HG03103 (cell line): ENCODE measurements around the gene RALGAPA1.
"Not testable (repeated sequence)": the region's sequence is repeated elsewhere in the genome, so short reads cannot be mapped to it uniquely, and the experiment has no call there.

Experiments used
- ATAC-seq: cut with Tn5 transposase; IDR thresholded peaks from one replicate; pipeline ENCODE4 v1.9.1; 2021; ENCODE audit warnings: low read depth; ENCODE audit not compliant: unreplicated experiment

Gene RALGAPA1

DNA sequence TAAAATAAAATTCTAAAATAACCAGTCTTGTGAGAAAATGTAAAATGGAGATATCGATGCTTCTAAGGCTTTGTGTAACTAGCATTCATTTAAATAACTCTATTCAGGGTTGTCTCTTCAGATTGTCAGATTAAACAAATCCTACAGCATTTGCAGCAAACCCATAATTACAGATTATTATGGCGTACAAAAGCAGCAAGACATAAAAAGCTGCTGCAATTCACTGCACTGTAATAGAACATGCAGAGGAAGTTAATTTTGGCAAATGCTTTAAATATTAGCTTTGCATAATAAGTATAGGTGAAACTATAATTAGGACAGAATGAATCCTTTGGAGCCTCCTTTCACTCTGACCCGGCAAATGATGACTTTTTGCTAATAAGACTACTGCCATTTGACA lies 176.8 kb downstream of the RALGAPA1 start:
- no peak for ATAC-seq

- ATAC-seq = no peak
These were observed 177.9 kb downstream of the RALGAPA1 start for GRCh38 chr14:35631071-35631805.

DNA sequence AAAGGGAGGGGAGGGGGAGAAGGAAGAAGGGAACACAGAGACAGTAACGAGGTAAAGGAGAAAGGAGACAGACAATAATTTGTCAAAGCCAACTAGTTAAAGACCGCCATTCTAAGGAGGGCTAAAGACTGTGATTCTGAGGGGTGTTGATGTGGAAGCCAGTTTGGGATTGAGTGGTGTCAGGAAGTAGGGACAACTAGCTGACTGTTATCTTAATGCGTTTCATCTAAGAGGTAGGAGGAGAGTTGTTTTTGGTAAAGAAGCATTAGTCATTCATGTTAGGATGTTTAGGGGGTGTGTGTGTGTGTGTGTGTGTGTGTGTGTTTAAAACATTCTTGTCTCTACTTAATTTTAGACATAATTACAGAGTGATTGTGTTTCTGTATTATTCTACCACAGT lies 180.1 kb downstream of the RALGAPA1 start:
- no peak for ATAC-seq

DNA sequence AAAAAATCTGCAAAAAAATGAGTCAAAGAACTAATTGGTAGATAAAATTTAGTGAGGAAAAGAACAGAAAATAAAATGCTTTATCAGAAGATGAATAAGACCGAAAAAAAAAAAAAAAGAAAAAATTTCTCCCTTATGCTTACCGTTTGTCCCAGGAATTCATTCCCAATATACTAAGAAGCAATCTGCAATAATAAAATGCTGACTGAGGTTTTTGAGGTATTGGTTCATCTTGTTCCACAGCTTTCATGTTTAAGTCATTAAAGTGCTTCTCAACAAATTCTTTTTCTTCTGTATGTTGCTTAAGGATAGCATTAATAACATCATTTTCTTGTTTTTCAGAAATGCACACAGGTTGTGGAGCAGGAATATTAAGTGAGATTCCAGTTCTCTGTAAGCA lies 182.1 kb downstream of the RALGAPA1 start:
- not testable (repeated sequence) for ATAC-seq

DNA sequence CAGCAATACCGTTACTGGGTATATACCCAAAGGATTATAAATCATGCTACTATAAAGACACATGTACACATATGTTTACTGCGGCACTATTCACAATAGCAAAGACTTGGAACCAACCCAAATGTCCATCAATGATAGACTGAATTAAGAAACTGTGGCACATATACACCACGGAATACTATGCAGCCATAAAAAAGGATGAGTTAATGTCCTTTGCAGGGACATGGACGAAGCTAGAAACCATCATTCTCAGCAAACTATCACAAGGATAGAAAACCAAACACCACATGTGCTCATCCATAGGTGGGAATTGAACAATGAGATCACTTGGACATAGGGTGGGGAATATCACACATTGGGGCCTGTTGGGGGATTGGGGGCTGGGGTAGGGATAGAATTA lies 187.1 kb downstream of the RALGAPA1 start:
- not testable (repeated sequence) for ATAC-seq

- ATAC-seq = not testable (repeated sequence)
These were observed 189.1 kb downstream of the RALGAPA1 start for GRCh38 chr14:35619998-35620397.

DNA sequence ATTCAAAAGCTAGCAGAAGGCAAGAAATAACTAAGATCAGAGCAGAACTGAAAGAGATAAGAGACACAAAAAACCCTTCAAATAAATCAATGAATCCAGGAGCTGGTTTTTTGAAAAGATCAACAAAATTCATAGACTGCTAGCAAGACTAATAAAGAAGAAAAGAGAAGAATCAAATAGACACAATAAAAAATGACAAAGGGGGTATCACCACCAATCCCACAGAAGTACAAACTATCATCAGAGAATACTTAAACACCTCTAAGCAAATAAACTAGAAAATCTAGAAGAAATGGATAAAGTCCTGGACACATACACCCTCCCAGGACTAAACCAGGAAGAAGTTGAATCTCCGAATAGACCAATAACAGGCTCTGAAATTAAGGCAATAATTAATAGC lies 189.6 kb downstream of the RALGAPA1 start:
- ATAC-seq = not testable (repeated sequence)

DNA sequence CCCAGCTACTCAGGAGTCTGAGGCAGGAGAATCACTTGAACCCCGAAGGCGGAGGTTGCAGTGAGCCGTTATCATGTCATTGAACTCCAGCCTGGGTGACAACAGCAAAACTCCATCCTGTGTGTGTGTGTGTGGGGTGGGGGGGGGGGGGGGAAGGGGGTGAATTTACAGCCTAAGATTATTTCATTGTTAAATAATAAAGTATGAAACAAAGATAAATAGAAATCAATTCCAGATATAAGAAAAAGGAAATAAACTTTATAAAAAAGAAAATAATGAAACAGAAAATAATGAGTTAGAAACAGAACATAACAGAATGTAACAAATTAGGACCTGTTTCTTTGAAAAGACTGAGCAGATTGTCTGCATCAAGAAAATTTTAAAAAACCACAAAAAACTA lies 191.6 kb downstream of the RALGAPA1 start:
- ATAC-seq = no peak

DNA sequence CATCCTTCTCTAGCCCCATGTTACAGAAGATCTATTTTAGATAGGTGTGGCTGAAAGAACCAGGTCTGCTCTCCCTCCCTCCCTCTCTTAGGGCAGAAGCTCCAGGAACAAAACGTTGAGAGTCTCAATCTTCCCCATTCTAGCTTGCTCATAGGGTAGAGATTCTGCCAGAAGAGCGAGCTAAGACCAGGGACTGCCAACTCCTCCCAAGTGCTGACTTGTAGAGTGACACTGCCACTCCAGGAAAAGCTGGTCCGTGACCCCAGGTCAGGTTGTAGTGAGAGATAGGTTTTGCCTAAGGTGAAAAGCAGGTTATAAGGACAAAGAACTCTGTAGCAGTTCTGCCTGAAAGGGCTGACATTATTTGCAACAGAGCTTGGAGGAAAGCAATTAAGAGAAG lies 201.7 kb downstream of the RALGAPA1 start:
- ATAC-seq = no peak

DNA sequence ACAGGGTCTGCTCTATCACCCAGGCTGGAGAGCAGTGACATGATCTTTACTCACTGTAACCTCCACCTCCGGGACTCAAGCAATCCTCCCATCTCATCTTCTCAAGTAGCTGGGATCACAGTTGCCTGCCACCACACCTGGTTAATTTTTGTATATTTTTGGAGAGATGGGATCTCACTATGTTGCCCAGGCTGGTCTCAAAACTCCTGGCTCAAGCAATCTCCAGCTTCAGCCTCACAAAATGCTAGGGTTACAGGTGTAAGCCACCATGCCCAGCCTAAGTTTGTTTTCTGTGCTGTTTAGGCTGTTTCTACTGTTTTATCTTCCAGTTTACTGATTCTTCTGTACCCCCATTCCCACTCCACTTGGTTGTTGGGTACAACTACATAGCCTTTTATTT lies 208.8 kb downstream of the RALGAPA1 start:
- no peak for ATAC-seq

- ATAC-seq = no peak
These were observed 214.5 kb downstream of the RALGAPA1 start for GRCh38 chr14:35594616-35595015.

DNA sequence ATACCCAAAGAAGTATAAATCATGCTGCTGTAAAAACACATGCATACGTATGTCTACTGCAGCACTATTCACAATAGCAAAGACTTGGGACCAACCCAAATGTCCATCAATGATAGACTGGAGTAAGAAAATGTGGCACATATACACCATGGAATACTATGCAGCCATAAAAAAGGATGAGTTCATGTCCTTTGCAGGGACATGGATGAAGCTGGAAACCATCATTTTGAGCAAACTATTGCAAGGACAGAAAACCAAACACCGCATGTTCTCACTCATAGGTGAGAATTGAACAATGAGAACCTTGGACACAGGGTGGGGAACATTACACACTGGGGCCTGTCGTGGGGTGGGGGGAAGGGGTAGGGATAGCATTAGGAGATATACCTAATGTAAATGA lies 221.7 kb downstream of the RALGAPA1 start:
- not testable (repeated sequence) for ATAC-seq

GRCh38 chr14:35578639-35579038 lies 230.5 kb downstream of the RALGAPA1 start:
- no peak for ATAC-seq

DNA sequence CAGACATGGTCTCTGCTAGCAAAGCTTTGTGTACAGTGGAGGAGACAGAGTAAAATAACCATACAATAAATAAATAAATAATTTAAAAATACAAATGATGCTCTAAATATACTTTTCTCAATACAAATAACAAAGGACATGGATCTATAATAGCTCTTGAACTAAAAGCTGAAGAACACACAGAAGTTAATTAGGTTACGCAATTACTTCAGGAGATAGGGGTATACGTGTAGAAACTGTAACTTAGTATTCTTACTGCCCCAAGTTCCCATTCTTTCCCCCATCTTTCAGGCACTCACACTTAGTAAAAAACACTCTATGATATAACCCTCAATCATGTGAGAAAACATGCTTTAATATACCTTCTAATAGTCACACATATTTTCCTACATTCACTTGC lies 231.0 kb downstream of the RALGAPA1 start:
- ATAC-seq = no peak

GRCh38 chr14:35576856-35577255 lies 232.2 kb downstream of the RALGAPA1 start:
- no peak for ATAC-seq

DNA sequence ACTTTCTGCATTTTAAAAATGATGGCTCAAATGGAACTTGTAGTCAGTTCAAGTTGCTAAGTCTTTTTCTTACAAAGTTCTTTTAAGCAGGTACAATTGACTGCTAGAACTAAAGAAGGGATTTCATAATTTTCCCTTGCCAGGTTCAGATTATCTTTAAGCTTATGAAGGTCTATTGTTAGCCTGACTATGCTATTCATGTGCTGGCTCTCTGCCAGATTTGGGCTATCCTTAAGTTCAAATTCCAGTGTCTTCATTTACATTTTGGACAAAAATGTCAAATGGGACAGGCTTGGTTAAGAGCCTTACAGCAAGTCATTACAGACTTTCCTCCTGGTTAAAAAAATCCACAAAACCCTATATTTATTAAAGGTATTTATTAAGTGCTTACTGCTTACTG lies 232.8 kb downstream of the RALGAPA1 start:
- ATAC-seq = no peak

DNA sequence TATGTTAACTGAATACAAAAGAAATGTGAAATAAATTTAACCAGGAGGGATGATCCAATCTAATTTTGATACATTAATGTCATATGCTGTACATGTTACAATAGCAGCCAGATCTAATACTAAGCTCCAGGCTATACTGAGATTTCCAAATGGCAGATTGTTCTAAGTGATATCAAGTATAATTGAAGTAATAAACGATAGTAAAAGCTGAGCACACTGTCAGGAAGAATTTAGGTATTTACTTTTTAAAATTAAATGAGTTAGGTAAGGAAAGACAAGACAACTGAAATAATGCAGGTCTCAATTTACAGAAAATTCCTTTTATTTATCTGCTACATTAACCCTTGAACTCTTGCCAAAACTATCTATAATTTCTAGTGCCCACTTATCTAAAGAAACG lies 235.2 kb downstream of the RALGAPA1 start:
- ATAC-seq = no peak

GRCh38 chr14:35571598-35571997 lies 237.5 kb downstream of the RALGAPA1 start:
- ATAC-seq = no peak

GRCh38 chr14:35565871-35566464 lies 243.1 kb downstream of the RALGAPA1 start:
- ATAC-seq = no peak

- ATAC-seq = no peak
These were observed 250.4 kb downstream of the RALGAPA1 start for GRCh38 chr14:35558680-35559079.

DNA sequence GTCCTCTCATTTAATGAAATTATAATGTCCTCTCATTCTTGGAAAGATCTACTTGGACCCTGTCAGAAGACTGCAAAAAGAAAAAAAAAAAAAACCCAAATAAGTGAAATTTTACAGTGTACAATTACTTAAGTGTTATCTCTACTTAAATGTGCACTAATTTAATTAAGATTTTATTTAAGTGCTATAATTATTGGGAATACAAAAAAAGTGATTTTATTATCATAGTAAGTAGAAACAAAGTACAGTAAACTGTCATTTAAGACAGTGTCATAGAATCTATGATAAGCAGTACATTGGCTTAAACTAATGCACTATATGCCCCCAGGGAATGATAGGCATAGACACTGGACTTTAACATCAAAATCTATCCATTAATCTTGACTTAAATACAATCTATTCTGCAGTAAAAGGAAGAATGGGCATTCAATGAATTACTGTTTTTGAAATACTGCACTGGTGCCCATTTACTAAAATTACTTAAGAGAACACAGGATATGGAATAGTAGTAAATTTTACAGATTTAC lies 251.8 kb downstream of the RALGAPA1 start:
- no peak for ATAC-seq

GRCh38 chr14:35556548-35556947 lies 252.5 kb downstream of the RALGAPA1 start:
- ATAC-seq = no peak
